Ovary (tissue), 3 donors: Measurements from ENCODE around the gene KCTD18.

Source experiments
- EP300 ChIP-seq: sonication (generic); formaldehyde crosslinking; IDR thresholded peaks from one replicate; pipeline ENCODE4 v1.6.1; 2017; ENCODE audit warnings: antibody characterized with exemption
- POLR2A ChIP-seq: fragments of 450-650 bp; IDR thresholded peaks from one replicate; pipeline ENCODE4 v1.6.1; 2017; ENCODE audit warnings: antibody characterized with exemption, mild to moderate bottlenecking, moderate library complexity
- TF ChIP-seq, protein P1 (sequence below), 3 donors: fragments of 450-650 bp in 2 of 3; fragments of 200-600 bp in 1 of 3; IDR thresholded peaks; one replicate each; pipeline versions ENCODE4 v1.5.1 to v1.8.0; 2016 to 2022; ENCODE audit warnings: antibody characterized with exemption in 3 of 3, mild to moderate bottlenecking in 1 of 3
- donor health status: DM: no; HTN: no; CAD: no.

DNA sequence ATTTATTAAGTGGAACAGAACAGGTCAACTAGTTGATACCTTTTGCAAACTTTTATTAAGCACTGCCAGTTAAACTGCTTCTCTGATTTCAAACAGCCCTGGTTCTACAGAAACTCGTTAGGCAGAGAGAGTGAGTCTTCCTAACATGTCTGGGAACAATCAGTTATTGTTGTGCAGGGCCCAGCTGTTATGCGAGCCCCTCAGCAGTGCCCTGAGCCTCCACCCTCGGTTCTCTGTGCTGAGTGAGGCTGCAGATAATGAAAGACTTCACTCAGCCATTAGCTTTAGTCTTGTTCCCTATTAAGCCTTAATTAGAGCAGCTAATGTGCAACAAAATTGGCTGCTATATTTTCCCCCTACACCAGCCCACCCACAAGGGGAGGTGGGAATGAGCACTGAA is 39.6 kb downstream of the KCTD18 start:
- TF ChIP-seq, protein P1, sequence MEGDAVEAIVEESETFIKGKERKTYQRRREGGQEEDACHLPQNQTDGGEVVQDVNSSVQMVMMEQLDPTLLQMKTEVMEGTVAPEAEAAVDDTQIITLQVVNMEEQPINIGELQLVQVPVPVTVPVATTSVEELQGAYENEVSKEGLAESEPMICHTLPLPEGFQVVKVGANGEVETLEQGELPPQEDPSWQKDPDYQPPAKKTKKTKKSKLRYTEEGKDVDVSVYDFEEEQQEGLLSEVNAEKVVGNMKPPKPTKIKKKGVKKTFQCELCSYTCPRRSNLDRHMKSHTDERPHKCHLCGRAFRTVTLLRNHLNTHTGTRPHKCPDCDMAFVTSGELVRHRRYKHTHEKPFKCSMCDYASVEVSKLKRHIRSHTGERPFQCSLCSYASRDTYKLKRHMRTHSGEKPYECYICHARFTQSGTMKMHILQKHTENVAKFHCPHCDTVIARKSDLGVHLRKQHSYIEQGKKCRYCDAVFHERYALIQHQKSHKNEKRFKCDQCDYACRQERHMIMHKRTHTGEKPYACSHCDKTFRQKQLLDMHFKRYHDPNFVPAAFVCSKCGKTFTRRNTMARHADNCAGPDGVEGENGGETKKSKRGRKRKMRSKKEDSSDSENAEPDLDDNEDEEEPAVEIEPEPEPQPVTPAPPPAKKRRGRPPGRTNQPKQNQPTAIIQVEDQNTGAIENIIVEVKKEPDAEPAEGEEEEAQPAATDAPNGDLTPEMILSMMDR (IDR thresholded peaks at IDR 0.05) = no peak
- TF ChIP-seq POLR2A (no peak), EP300 (no peak)
